K562 treated with DMSO at 1 percent for 4 hours (cell line): Measurements from ENCODE around the gene CAMSAP1. TPM values are rescaled to one million over a fixed set of nuclear protein-coding genes. Genes with fewer than 3 reads are reported as not detected.

Experiments used
- total RNA-seq: library from RNA; unstranded; fragments of 300-600 nt; gene quantifications from 2 replicates; pipeline ENCODE4 v1.2.3, GENCODE V29; 2022; ENCODE audit not compliant: insufficient read depth

The CAMSAP1 gene
- total RNA-seq, result 14.3 and 16.0 TPM in 2 replicates

GRCh38 chr9:135907431-135908092 lies at the start of gene CAMSAP1:
CAMSAP1 (minus strand) TSS chr9:135907546; CDS start chr9:135907159, 387 bp downstream.

Other genes with a start within 250 kb of the CAMSAP1 start
- not detected in 2 replicates for gene LCN9, start 244.2 kb downstream of the CAMSAP1 start, total RNA-seq
- not detected in 2 replicates for gene SOHLH1, start 208.1 kb downstream of the CAMSAP1 start, total RNA-seq
- gene KCNT1, start 205.4 kb downstream of the CAMSAP1 start, total RNA-seq, result not detected in 2 replicates
- 185 and 207 TPM in 2 replicates for gene UBAC1, start 53.8 kb upstream of the CAMSAP1 start, total RNA-seq
- gene NACC2, start 187.7 kb upstream of the CAMSAP1 start, total RNA-seq, result 7.1 and 10.2 TPM in 2 replicates
- 36.9 and 38.4 TPM in 2 replicates for gene TMEM250, start 211.3 kb upstream of the CAMSAP1 start, total RNA-seq